Measurements from ENCODE around the gene UQCRFS1.
"Not testable (repeated sequence)": the region's sequence is repeated elsewhere in the genome, so short reads cannot be mapped to it uniquely, and the experiment has no call there.

UQCRFS1 gene

GRCh38 chr19:29248332-29248844 is 35.4 kb upstream of the UQCRFS1 start:
- Histone ChIP-seq H3K4me2 (no peak overlapping the region), H3K27ac (no peak overlapping the region), H3K9me3 (replicated peaks in 1 of 11) (no peaks in the 10 kb centered on the region), H3K4me3 (no peak overlapping the region), H3K4me1 (no peaks in the 10 kb centered on the region), H3K27me3 (no peaks in the 10 kb centered on the region), H3K9ac (no peak overlapping the region), H3K36me3 (no peaks in the 10 kb centered on the region), H4K20me1 (no peaks in the 10 kb centered on the region)
- no peak for TF ChIP-seq Cebpa-rat (IDR thresholded peaks at IDR 0.05)

GRCh38 chr19:29247872-29248271 is 34.9 kb upstream of the UQCRFS1 start:
- no peak for TF ChIP-seq Cebpa-rat (IDR thresholded peaks at IDR 0.05)
- no peaks in the 10 kb centered on the region for H3K4me1 ChIP-seq
- no peak overlapping the region for H3K27ac ChIP-seq
- no peaks in the 10 kb centered on the region for H4K20me1 ChIP-seq
- no peaks in the 10 kb centered on the region for H3K9me3 ChIP-seq (replicated peaks in 1 of 11)
- H3K4me3 ChIP-seq = no peak overlapping the region
- H3K27me3 ChIP-seq = no peaks in the 10 kb centered on the region
- H3K4me2 ChIP-seq = no peak overlapping the region
- no peak overlapping the region for H3K9ac ChIP-seq
- no peaks in the 10 kb centered on the region for H3K36me3 ChIP-seq

- H3K27me3 ChIP-seq = no peaks in the 10 kb centered on the region
- H3K9ac ChIP-seq = no peak overlapping the region
- no peak overlapping the region for H3K4me2 ChIP-seq
- H4K20me1 ChIP-seq = no peaks in the 10 kb centered on the region
- no peak overlapping the region for H3K4me3 ChIP-seq
- H3K4me1 ChIP-seq = no peaks in the 10 kb centered on the region
- no peaks in the 10 kb centered on the region for H3K36me3 ChIP-seq
- TF ChIP-seq Cebpa-rat (IDR thresholded peaks at IDR 0.05) = no peak
- no peaks in the 10 kb centered on the region for H3K9me3 ChIP-seq (replicated peaks in 1 of 11)
- H3K27ac ChIP-seq = no peak overlapping the region
These were observed 34.5 kb upstream of the UQCRFS1 start for GRCh38 chr19:29247471-29247870.

- no peaks in the 10 kb centered on the region for H3K27me3 ChIP-seq
- H3K4me2 ChIP-seq = no peak overlapping the region
- H3K9me3 ChIP-seq (replicated peaks in 1 of 11) = no peaks in the 10 kb centered on the region
- no peaks in the 10 kb centered on the region for H3K36me3 ChIP-seq
- H4K20me1 ChIP-seq = no peaks in the 10 kb centered on the region
- no peaks in the 10 kb centered on the region for H3K4me1 ChIP-seq
- no peak overlapping the region for H3K27ac ChIP-seq
- no peak for TF ChIP-seq Cebpa-rat (IDR thresholded peaks at IDR 0.05)
- no peak overlapping the region for H3K4me3 ChIP-seq
- no peak overlapping the region for H3K9ac ChIP-seq
These were observed 34.1 kb upstream of the UQCRFS1 start for GRCh38 chr19:29247051-29247450.

- Histone ChIP-seq H3K4me2 (no peak overlapping the region), H3K27me3 (no peaks in the 10 kb centered on the region), H3K4me3 (no peak overlapping the region), H3K36me3 (no peaks in the 10 kb centered on the region), H3K4me1 (peaks cover 0 to 7% (median 2%) of the 10 kb centered on the region in 10 experiments; a peak in 6 of 20 replicates), H3K9me3 (replicated peaks in 1 of 11) (no peaks in the 10 kb centered on the region), H3K9ac (no peak overlapping the region), H4K20me1 (no peaks in the 10 kb centered on the region), H3K27ac (no peak overlapping the region)
- TF ChIP-seq Cebpa-rat (IDR thresholded peaks at IDR 0.05) = no peak
These were observed 32.3 kb upstream of the UQCRFS1 start for GRCh38 chr19:29245215-29245614.

- Histone ChIP-seq H3K4me2 (no peak overlapping the region), H3K4me1 (peaks cover 6 to 32% (median 23%) of the 10 kb centered on the region in 10 experiments; a peak in 19 of 20 replicates), H4K20me1 (no peaks in the 10 kb centered on the region), H3K4me3 (no peak overlapping the region), H3K9ac (no peak overlapping the region), H3K36me3 (no peaks in the 10 kb centered on the region), H3K27ac (no peak overlapping the region), H3K27me3 (no peaks in the 10 kb centered on the region), H3K9me3 (replicated peaks in 1 of 11) (peaks cover 0 to 11% (median 5%) of the 10 kb centered on the region in 11 experiments; a peak in 14 of 22 replicates)
- no peak for TF ChIP-seq Cebpa-rat (IDR thresholded peaks at IDR 0.05)
These were observed 28.4 kb upstream of the UQCRFS1 start for GRCh38 chr19:29241324-29241723.

GRCh38 chr19:29239213-29239776 is 26.3 kb upstream of the UQCRFS1 start:
- H3K27ac ChIP-seq = no peak overlapping the region; a peak in 1 of 22 replicates
- H4K20me1 ChIP-seq = no peaks in the 10 kb centered on the region
- peak overlapping the region; percentile 23 to 76 (median 63); a peak in 20 of 22 replicates for H3K4me2 ChIP-seq
- peaks cover 7 to 23% (median 12%) of the 10 kb centered on the region in 11 experiments; a peak in 20 of 22 replicates for H3K9me3 ChIP-seq (replicated peaks in 1 of 11)
- H3K9ac ChIP-seq = 0 out of 22 replicates have a peak overlapping the region, but pooled peaks of 1 of the 11 experiments have one; percentile 15
- peaks cover 6 to 32% (median 23%) of the 10 kb centered on the region in 10 experiments; a peak in 19 of 20 replicates for H3K4me1 ChIP-seq
- H3K27me3 ChIP-seq = no peaks in the 10 kb centered on the region
- TF ChIP-seq Cebpa-rat (IDR thresholded peaks at IDR 0.05) = no peak
- no peaks in the 10 kb centered on the region for H3K36me3 ChIP-seq
- no peak overlapping the region; a peak in 1 of 20 replicates for H3K4me3 ChIP-seq

GRCh38 chr19:29233591-29233990 is 20.6 kb upstream of the UQCRFS1 start:
- no peak overlapping the region for H3K27ac ChIP-seq
- H3K9me3 ChIP-seq (replicated peaks in 1 of 11) = peaks cover 7 to 23% (median 12%) of the 10 kb centered on the region in 11 experiments; a peak in 20 of 22 replicates
- TF ChIP-seq Cebpa-rat (IDR thresholded peaks at IDR 0.05) = no peak
- H4K20me1 ChIP-seq = no peaks in the 10 kb centered on the region
- peaks cover 0 to 9% (median 5%) of the 10 kb centered on the region in 10 experiments; a peak in 17 of 20 replicates for H3K4me1 ChIP-seq
- H3K4me2 ChIP-seq = no peak overlapping the region
- no peak overlapping the region for H3K4me3 ChIP-seq
- H3K9ac ChIP-seq = no peak overlapping the region
- no peaks in the 10 kb centered on the region for H3K27me3 ChIP-seq
- H3K36me3 ChIP-seq = no peaks in the 10 kb centered on the region

GRCh38 chr19:29232315-29232852 is 19.4 kb upstream of the UQCRFS1 start:
- Histone ChIP-seq H3K4me2 (no peak overlapping the region), H3K36me3 (no peaks in the 10 kb centered on the region), H3K4me3 (no peak overlapping the region), H3K27ac (no peak overlapping the region), H3K9me3 (replicated peaks in 1 of 11) (peaks cover 7 to 23% (median 12%) of the 10 kb centered on the region in 11 experiments; a peak in 20 of 22 replicates), H3K4me1 (no peaks in the 10 kb centered on the region), H3K27me3 (no peaks in the 10 kb centered on the region), H4K20me1 (no peaks in the 10 kb centered on the region), H3K9ac (no peak overlapping the region)
- TF ChIP-seq Cebpa-rat (IDR thresholded peaks at IDR 0.05) = no peak

GRCh38 chr19:29231306-29231705 is 18.4 kb upstream of the UQCRFS1 start:
- H3K9me3 ChIP-seq (replicated peaks in 1 of 11) = peaks cover 4 to 12% (median 8%) of the 10 kb centered on the region in 11 experiments; a peak in 20 of 22 replicates

More at GRCh38 chr19:29231306-29231705, 18.4 kb upstream of the UQCRFS1 start:
- H3K36me3 ChIP-seq, H3K27me3 ChIP-seq, H3K27ac ChIP-seq, H3K4me1 ChIP-seq, H3K4me2 ChIP-seq, H3K4me3 ChIP-seq, H4K20me1 ChIP-seq, H3K9ac ChIP-seq: not testable (repeated sequence)
